ENCODE results near the gene SYDE2. TPM values are rescaled to one million over a fixed set of nuclear protein-coding genes. Genes with fewer than 3 reads are reported as not detected.

The SYDE2 gene
- total RNA-seq, 4 donors from 2014 or later: 3.3 to 20.8 (median 14.2) TPM

- Histone ChIP-seq H3K27ac (peak overlapping the region in 2 of 4 donors; percentile 8 to 45), H3K36me3 (no peaks in the 10 kb centered on the region), H3K4me3 (no peak overlapping the region), H3K4me1 (peaks cover 0 to 33% (median 0%) of the 10 kb centered on the region in 4 donors), H3K9me3 (no peaks in the 10 kb centered on the region), H3K27me3 (no peaks in the 10 kb centered on the region)
- DNase-seq: no peak
- no peak for TF ChIP-seq POLR2A (IDR thresholded peaks at IDR 0.05)
- TF ChIP-seq CTCF (IDR thresholded peaks at IDR 0.05): no peak
Measured at GRCh38 chr1:85134583-85135391, 66.0 kb downstream of the SYDE2 start.

GRCh38 chr1:85133565-85134159 is 67.2 kb downstream of the SYDE2 start:
- no peak for DNase-seq
- Histone ChIP-seq H3K9me3 (no peaks in the 10 kb centered on the region), H3K36me3 (no peaks in the 10 kb centered on the region), H3K27ac (no peak overlapping the region), H3K4me3 (no peak overlapping the region), H3K4me1 (peaks cover 0 to 33% (median 0%) of the 10 kb centered on the region in 4 donors), H3K27me3 (no peaks in the 10 kb centered on the region)
- no peak for TF ChIP-seq CTCF (IDR thresholded peaks at IDR 0.05)
- TF ChIP-seq POLR2A (IDR thresholded peaks at IDR 0.05): no peak

GRCh38 chr1:85132078-85132720 is 68.6 kb downstream of the SYDE2 start:
- H3K36me3 ChIP-seq: no peaks in the 10 kb centered on the region
- DNase-seq: no peak
- no peaks in the 10 kb centered on the region for H3K27me3 ChIP-seq
- TF ChIP-seq POLR2A (IDR thresholded peaks at IDR 0.05): no peak
- no peak for TF ChIP-seq CTCF (IDR thresholded peaks at IDR 0.05)
- no peak overlapping the region for H3K4me3 ChIP-seq
- H3K9me3 ChIP-seq: no peaks in the 10 kb centered on the region
- peaks cover 0 to 24% (median 0%) of the 10 kb centered on the region in 4 donors for H3K4me1 ChIP-seq
- no peak overlapping the region for H3K27ac ChIP-seq

GRCh38 chr1:85128316-85128715 is 72.5 kb downstream of the SYDE2 start:
- DNase-seq: no peak
- Histone ChIP-seq H3K27me3 (no peaks in the 10 kb centered on the region), H3K4me3 (no peak overlapping the region), H3K36me3 (no peaks in the 10 kb centered on the region), H3K27ac (no peak overlapping the region), H3K4me1 (no peaks in the 10 kb centered on the region), H3K9me3 (no peaks in the 10 kb centered on the region)
- TF ChIP-seq POLR2A (IDR thresholded peaks at IDR 0.05): no peak
- TF ChIP-seq CTCF (IDR thresholded peaks at IDR 0.05): no peak

- TF ChIP-seq CTCF (IDR thresholded peaks at IDR 0.05) (no peak), POLR2A (IDR thresholded peaks at IDR 0.05) (no peak)
- no peak overlapping the region for H3K27ac ChIP-seq
- no peak for DNase-seq
Measured at GRCh38 chr1:85125891-85126290, 74.9 kb downstream of the SYDE2 start.

More at GRCh38 chr1:85125891-85126290, 74.9 kb downstream of the SYDE2 start:
- Histone ChIP-seq H3K36me3 (no peaks in the 10 kb centered on the region), H3K9me3 (no peaks in the 10 kb centered on the region), H3K4me3 (no peak overlapping the region), H3K4me1 (no peaks in the 10 kb centered on the region), H3K27me3 (no peaks in the 10 kb centered on the region)

Data from Peyer's patch (tissue), 4 donors.